Spleen (tissue), 11 donors: ENCODE data around the gene SLC5A9. TPM values are rescaled to one million over a fixed set of nuclear protein-coding genes. Genes with fewer than 3 reads are reported as not detected.
"Not testable (repeated sequence)": the region's sequence is repeated elsewhere in the genome, so short reads cannot be mapped to it uniquely, and the experiment has no call there.

Source experiments
- DNase-seq: peaks from one replicate; pipeline ENCODE4 v3.0.0-alpha.2; 2020
- H3K27ac ChIP-seq, 8 donors: fragments of 200-600 bp; sonication (generic) in 7 of 8; 1 replicate in 4 of 8; 2 replicates in 4 of 8; pipeline versions ENCODE4 v1.5.0 to v1.8.0; 2016 to 2021; ENCODE audit warnings: inconsistent platforms in 4 of 8, mild to moderate bottlenecking in 4 of 8, moderate library complexity in 1 of 8
- H3K27me3 ChIP-seq, 7 donors: fragments of 200-600 bp; sonication (generic) in 6 of 7; replicated peaks in 1 of 7; 1 replicate in 4 of 7; 2 replicates in 3 of 7; pipeline versions ENCODE4 v1.5.0 to v1.8.0; 2016 to 2021; ENCODE audit warnings: inconsistent platforms in 3 of 7, mild to moderate bottlenecking in 1 of 7
- H3K36me3 ChIP-seq, 6 donors: fragments of 200-600 bp; sonication (generic) in 5 of 6; 1 replicate in 4 of 6; 2 replicates in 2 of 6; pipeline versions ENCODE4 v1.5.0 to v1.8.0; 2016 to 2021; ENCODE audit warnings: inconsistent platforms in 2 of 6
- H3K4me1 ChIP-seq, 6 donors: fragments of 200-600 bp; sonication (generic) in 5 of 6; 1 replicate in 3 of 6; 2 replicates in 3 of 6; pipeline versions ENCODE4 v1.5.0 to v1.8.0; 2016 to 2021; ENCODE audit warnings: inconsistent platforms in 3 of 6
- H3K4me3 ChIP-seq, 8 donors: fragments of 200-600 bp; sonication (generic) in 7 of 8; 1 replicate in 4 of 8; 2 replicates in 4 of 8; pipeline versions ENCODE4 v1.5.0 to v1.8.0; 2016 to 2021; ENCODE audit warnings: inconsistent platforms in 4 of 8, mild to moderate bottlenecking in 4 of 8, moderate library complexity in 2 of 8
- H3K9me3 ChIP-seq, 8 donors: fragments of 200-600 bp; sonication (generic) in 7 of 8; 1 replicate in 4 of 8; 2 replicates in 4 of 8; pipeline versions ENCODE4 v1.5.0 to v1.8.0; 2016 to 2021; ENCODE audit warnings: inconsistent platforms in 4 of 8
- CTCF ChIP-seq, 11 experiments: fragments of 200-600 bp in 7 of 11; fragments of 450-650 bp in 4 of 11; sonication (generic) in 4 of 11; IDR thresholded peaks in 8 of 11; conservative IDR thresholded peaks in 3 of 11; 1 replicate in 7 of 11; 2 replicates in 4 of 11; pipeline versions ENCODE4 v1.4.0 to v1.8.0; 2016 to 2021; ENCODE audit warnings: antibody characterized with exemption in 11 of 11, inconsistent platforms in 4 of 11, mild to moderate bottlenecking in 1 of 11
- POLR2A ChIP-seq, 3 donors: fragments of 450-650 bp; IDR thresholded peaks; one replicate each; pipeline ENCODE4 v1.5.1; 2017; ENCODE audit warnings: antibody characterized with exemption in 3 of 3, mild to moderate bottlenecking in 1 of 3
- POLR2AphosphoS5 ChIP-seq, 3 donors: sonication (generic); formaldehyde crosslinking; IDR thresholded peaks; one replicate each; pipeline ENCODE4 v1.5.1; 2017; ENCODE audit warnings: antibody characterized with exemption in 3 of 3
- WGBS, 5 donors: extraction: QIAGEN DNeasy Blood & Tissue Kit in 3 of 5; methylation state at CpG; one replicate each; pipeline versions ENCODE4 v1.1.5 to v1.1.7; 2013 to 2018; 5-methylcytosine and 5-hydroxymethylcytosine counted together
- intact Hi-C: fragments of 100-400 bp; cut with DNase I; formaldehyde crosslinking; loops from one replicate; pipeline ENCODE4 v1.15.0; 2023; ENCODE audit warnings: low total_unique reads
- polyA plus RNA-seq, 3 donors: library from polyadenylated mRNA; stranded (reverse); fragments of 200-250 nt; gene quantifications; one replicate each; pipeline ENCODE4 v1.2.1, GENCODE V29; 2013
- total RNA-seq, 7 donors: library from RNA; depleted of rRNA in 3 of 7; stranded (reverse); fragments of >200 nt in 3 of 7; fragmentation: NEBNext Ultra II Directional in 4 of 7; extraction: Animal tissue kit (Norgen Biotek cat#: 25700) in 4 of 7; gene quantifications; one replicate each; pipeline versions ENCODE4 v1.1.0 to v1.2.1, GENCODE V29; 2016 to 2021
- donor health status: healthy with polysubstance abuse.
- donor health status: DM: no; HTN: no; CAD: no; lungs with moderate emphysema.
- donor health status: DM: no; HTN: no; CAD: no.
- donor health status: Bipolar disorder and iron deficiency.
- donor health status: healthy.
- donor health status: DM: no; HTN: no; CAD: no.
- donor health status: DM: yes; HTN: yes; CAD: no.

SLC5A9 gene
- total and polyA plus RNA-seq, 10 donors, result 0.51 to 2.1 (median 0.90) TPM

- intact Hi-C loops, result no loop called here
- Histone ChIP-seq H3K4me3 (no peak overlapping the region), H3K36me3 (no peaks in the 10 kb centered on the region), H3K4me1 (no peaks in the 10 kb centered on the region), H3K9me3 (no peaks in the 10 kb centered on the region), H3K27me3 (no peaks in the 10 kb centered on the region), H3K27ac (no peak overlapping the region)
- DNase-seq, result no peak
- 87 to 100% (median 95%) methylated on average over 1 of the region's 1 CpG for WGBS, 5 donors
- TF ChIP-seq CTCF (IDR thresholded peaks at IDR 0.05 in 8 of 11, conservative IDR thresholded peaks at IDR 0.05 in 3 of 11), result no peak
- no peak for TF ChIP-seq POLR2AphosphoS5 (IDR thresholded peaks at IDR 0.05)
- TF ChIP-seq POLR2A (IDR thresholded peaks at IDR 0.05), result no peak
Observed at GRCh38 chr1:48258106-48258505, 35.6 kb downstream of the SLC5A9 start.

- H3K36me3 ChIP-seq, result no peaks in the 10 kb centered on the region
- no peaks in the 10 kb centered on the region for H3K4me1 ChIP-seq
- DNase-seq, result no peak
- no peaks in the 10 kb centered on the region for H3K27me3 ChIP-seq
- H3K27ac ChIP-seq, result no peak overlapping the region
- H3K9me3 ChIP-seq, result peaks cover 0 to 2% (median 0%) of the 10 kb centered on the region in 8 donors
- TF ChIP-seq POLR2AphosphoS5 (IDR thresholded peaks at IDR 0.05), result no peak
- no peak for TF ChIP-seq POLR2A (IDR thresholded peaks at IDR 0.05)
- no peak for TF ChIP-seq CTCF (IDR thresholded peaks at IDR 0.05 in 8 of 11, conservative IDR thresholded peaks at IDR 0.05 in 3 of 11)
- H3K4me3 ChIP-seq, result no peak overlapping the region
- intact Hi-C loops, result no loop called here
Observed at GRCh38 chr1:48261881-48262400, 39.4 kb downstream of the SLC5A9 start.

GRCh38 chr1:48263041-48263440, 40.5 kb downstream of the SLC5A9 start:
- H3K27ac ChIP-seq, result no peak overlapping the region
- no peak for DNase-seq
- no peaks in the 10 kb centered on the region for H3K36me3 ChIP-seq
- no peaks in the 10 kb centered on the region for H3K27me3 ChIP-seq
- H3K4me3 ChIP-seq, result no peak overlapping the region
- 62 to 82% (median 79%) methylated on average over 1 of the region's 1 CpG for WGBS, 5 donors
- TF ChIP-seq POLR2A (IDR thresholded peaks at IDR 0.05) (no peak), POLR2AphosphoS5 (IDR thresholded peaks at IDR 0.05) (no peak), CTCF (IDR thresholded peaks at IDR 0.05 in 8 of 11, conservative IDR thresholded peaks at IDR 0.05 in 3 of 11) (no peak)
- no peaks in the 10 kb centered on the region for H3K4me1 ChIP-seq
- intact Hi-C loops, result no loop called here
- peaks cover 0 to 8% (median 4%) of the 10 kb centered on the region in 8 donors for H3K9me3 ChIP-seq

GRCh38 chr1:48266576-48266975, 44.1 kb downstream of the SLC5A9 start:
- WGBS, 5 donors, result 72 to 87% (median 81%) methylated on average over 2 of the region's 2 CpGs
- Histone ChIP-seq H3K27ac (no peak overlapping the region), H3K4me3 (no peak overlapping the region), H3K27me3 (no peaks in the 10 kb centered on the region), H3K9me3 (peaks cover 0 to 8% (median 4%) of the 10 kb centered on the region in 8 donors), H3K4me1 (no peaks in the 10 kb centered on the region), H3K36me3 (no peaks in the 10 kb centered on the region)
- no peak for TF ChIP-seq POLR2A (IDR thresholded peaks at IDR 0.05)
- no peak for TF ChIP-seq POLR2AphosphoS5 (IDR thresholded peaks at IDR 0.05)
- TF ChIP-seq CTCF (IDR thresholded peaks at IDR 0.05 in 8 of 11, conservative IDR thresholded peaks at IDR 0.05 in 3 of 11), result no peak
- intact Hi-C loops, result no loop called here
- no peak for DNase-seq

GRCh38 chr1:48277437-48277836, 54.9 kb downstream of the SLC5A9 start:
- 92 to 96% (median 93%) methylated on average over 8 to 10 of the region's 10 CpGs for WGBS, 5 donors

GRCh38 chr1:48282329-48282728, 59.8 kb downstream of the SLC5A9 start:
- DNase-seq, H3K36me3 ChIP-seq, H3K4me3 ChIP-seq, H3K4me1 ChIP-seq, H3K27me3 ChIP-seq, H3K27ac ChIP-seq, intact Hi-C loops: not testable (repeated sequence)
- H3K9me3 ChIP-seq, result peaks cover 0 to 14% (median 7%) of the 10 kb centered on the region in 8 donors

More at GRCh38 chr1:48277437-48277836, 54.9 kb downstream of the SLC5A9 start:
- H3K4me1 ChIP-seq, H3K4me3 ChIP-seq, intact Hi-C loops, H3K36me3 ChIP-seq, H3K27me3 ChIP-seq, DNase-seq, H3K27ac ChIP-seq: not testable (repeated sequence)
- H3K9me3 ChIP-seq, result peaks cover 0 to 12% (median 4%) of the 10 kb centered on the region in 8 donors

- WGBS, 5 donors, result 57 to 84% (median 78%) methylated on average over 3 to 10 of the region's 10 CpGs
- H3K4me3 ChIP-seq, H3K4me1 ChIP-seq, H3K27ac ChIP-seq, intact Hi-C loops, H3K27me3 ChIP-seq, H3K36me3 ChIP-seq: not testable (repeated sequence)
- peak; percentile 62 for DNase-seq
- H3K9me3 ChIP-seq, result peaks cover 0 to 17% (median 10%) of the 10 kb centered on the region in 8 donors
Observed at GRCh38 chr1:48284696-48285420, 62.3 kb downstream of the SLC5A9 start.
